GM21619 (cell line): Measurements from ENCODE around the gene BDH1.
"Not testable (repeated sequence)": the region's sequence is repeated elsewhere in the genome, so short reads cannot be mapped to it uniquely, and the experiment has no call there.

ENCODE experiments used
- ATAC-seq: cut with Tn5 transposase; IDR thresholded peaks from one replicate; pipeline ENCODE4 v1.9.1; 2021; ENCODE audit not compliant: unreplicated experiment

BDH1 gene, protein sequence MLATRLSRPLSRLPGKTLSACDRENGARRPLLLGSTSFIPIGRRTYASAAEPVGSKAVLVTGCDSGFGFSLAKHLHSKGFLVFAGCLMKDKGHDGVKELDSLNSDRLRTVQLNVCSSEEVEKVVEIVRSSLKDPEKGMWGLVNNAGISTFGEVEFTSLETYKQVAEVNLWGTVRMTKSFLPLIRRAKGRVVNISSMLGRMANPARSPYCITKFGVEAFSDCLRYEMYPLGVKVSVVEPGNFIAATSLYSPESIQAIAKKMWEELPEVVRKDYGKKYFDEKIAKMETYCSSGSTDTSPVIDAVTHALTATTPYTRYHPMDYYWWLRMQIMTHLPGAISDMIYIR

DNA sequence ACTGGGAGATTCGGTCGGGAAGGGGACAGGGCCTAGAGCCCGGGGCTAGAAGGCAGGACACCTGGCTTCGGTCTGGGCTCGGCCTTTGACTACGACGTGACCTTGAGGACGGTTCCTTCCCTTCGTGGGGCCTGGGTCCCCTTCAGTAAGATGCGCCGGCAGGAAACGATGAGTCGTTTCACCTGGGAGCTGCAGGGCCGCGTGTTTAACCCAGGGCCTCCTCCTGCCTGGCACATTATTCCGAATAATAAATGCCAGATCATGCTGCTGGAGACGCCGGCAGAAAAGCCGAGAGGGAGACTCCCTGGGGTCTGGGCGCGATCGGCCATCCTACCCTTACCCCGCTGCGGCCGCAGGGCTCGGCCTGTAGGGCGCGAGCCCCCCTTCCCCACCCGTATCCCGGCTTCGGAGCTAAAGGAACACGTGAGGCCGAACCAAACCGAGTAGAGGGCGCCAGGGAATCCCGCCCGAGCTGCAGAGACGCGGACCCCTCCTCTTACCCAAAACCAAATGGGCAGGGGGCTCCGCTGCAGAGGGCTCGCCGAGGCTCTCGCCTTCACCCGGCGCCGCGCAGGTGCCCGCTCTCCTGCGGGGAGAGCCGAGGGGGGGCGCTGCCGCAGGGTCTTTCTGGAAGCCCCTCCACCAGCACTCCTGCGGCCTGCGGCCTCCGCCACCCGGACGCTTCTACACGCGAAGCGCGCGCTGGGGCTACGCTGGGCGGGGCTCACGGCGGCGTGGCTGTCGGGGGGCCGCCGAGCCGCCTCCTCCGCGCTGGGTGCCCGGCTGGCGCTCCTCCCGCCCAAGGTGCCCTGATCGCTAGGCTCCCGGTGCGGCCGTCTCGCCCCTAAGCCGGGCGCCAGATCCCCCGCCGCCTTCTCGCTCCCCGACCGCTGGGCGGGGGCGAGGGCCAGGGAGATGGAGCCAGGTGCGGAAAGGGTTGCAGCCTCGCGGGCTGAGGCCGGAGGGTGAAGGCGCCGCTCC, at the start of gene BDH1:
BDH1 (minus strand) TSS at position 688 of the 981 bp plus-strand sequence. CDS start 9,525 bp downstream, outside the sequence.
- peak; percentile 35 for ATAC-seq

DNA sequence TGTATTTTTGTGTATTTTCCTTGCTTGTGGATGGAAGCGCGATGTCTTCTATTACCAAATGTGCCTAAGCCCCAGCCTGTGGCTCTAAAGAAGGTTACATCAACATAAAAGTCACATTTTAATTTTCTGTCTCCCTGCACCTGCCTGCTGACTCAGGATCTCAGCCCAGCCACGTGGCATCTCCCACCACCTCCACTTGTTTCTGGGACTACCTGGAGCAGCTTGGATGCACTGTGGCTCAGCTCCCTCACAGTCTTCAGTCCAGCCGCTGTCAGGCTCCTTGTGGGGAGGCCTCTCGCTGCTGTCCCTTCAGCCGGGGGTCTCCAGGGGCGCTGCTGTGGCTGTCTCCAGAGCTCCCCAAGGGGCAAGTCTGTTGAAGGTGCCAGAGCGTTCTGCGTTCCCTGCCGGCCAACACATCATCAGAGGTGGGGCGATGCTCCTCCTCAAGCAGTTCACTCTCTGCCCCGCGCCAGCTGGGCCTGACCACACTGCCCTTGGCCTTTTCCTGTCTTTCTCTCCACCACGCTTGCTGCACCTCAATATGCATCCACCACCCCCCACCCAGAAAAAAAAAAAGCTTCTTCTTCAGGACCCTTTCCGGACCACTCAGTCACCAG, 47.7 kb upstream of the BDH1 start:
- ATAC-seq = no peak

DNA sequence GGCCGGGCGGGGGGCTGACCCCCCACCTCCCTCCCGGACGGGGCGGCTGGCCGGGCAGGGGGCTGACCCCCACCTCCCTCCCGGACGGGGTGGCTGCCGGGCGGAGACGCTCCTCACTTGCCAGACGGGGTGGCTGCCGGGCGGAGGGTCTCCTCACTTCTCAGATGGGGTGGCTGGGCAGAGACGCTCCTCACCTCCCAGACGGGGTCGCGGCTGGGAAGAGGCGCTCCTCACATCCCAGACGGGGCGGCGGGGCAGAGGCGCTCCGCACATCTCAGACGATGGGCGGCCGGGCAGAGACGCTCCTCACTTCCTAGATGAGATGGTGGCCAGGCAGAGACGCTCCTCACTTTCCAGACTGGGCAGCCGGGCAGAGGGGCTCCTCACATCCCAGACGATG, 46.6 kb upstream of the BDH1 start:
- ATAC-seq = not testable (repeated sequence)

DNA sequence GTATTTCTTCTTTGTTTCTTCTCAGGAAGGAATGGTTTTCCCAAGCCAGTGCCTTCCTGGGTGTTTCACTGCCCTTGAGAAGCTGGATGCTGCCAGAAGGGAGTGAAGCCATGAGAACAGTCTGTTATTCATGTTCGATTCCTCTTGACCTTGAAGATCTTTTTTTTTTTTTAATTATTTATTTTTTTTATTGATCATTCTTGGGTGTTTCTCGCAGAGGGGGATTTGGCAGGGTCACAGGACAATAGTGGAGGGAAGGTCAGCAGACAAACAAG, 45.7 kb upstream of the BDH1 start:
- ATAC-seq = not testable (repeated sequence)

DNA sequence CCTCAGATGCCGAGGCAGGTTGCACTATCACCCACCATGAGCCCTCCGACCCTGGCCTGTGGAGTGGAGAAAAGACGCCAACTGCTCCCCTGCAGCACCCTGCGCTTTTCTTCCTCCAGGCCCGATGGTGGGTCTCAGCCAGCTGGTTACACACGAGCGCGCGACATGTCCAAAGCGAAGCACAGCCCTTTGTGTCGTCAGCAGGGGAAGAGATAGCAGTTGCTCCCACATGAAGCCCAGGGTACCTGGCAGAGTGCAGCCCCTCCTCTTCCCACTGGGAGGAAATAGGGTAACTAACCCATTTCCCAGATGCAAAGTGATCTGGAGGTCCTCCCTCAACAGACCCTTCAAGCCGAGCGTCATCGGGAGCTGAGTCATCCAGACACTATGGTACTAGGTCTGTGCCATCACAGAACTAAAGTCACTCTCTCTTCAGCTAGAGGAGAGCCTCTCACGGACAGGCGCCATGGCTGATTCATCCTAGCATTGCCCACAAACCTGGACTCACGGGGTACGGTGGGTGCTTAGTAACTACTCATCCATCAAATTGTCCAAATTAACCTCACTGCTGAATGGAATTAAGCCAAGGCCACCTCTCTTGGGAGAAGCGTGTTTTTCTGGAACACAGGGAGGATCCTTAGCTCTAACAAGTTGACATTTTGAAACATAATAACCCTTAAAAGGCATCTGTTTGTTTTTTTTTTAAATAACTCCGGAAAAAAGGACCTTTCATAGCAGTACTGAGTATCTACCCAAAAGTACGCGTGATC, 45.2 kb upstream of the BDH1 start:
- ATAC-seq = no peak

DNA sequence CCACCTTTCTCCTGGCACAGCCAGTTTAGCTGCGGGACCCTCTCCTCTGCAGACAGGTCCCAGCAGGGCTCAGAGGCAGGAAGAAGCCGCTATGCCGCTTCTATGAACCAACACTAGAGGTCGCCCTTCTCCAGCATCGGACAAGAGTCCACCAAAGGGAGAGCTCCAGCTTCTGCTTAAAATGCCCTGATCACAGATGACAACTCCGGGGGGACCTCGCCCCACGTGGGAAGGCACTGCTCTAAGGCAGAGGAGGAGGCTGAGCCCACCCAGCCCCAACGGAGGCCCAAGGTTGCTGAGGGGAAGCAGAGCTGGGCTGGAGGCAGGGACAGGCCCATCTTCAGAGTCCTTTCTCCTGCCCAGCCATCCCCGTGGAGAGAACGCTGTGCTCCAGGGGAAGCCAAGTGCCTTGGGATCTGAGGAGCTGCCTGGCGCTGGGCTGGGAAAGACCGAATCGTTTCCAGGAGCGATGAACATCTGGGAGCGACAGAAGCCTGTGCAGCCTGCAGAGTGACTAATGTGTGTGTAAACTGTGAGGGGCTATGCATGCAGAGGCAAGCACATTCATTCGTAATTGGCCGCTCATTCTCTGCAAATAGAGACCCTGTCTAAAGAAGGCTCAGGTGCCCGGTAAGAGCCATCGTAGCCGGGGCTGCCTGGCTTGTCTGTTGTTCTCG, 43.5 kb upstream of the BDH1 start:
- peak; percentile 94 for ATAC-seq

DNA sequence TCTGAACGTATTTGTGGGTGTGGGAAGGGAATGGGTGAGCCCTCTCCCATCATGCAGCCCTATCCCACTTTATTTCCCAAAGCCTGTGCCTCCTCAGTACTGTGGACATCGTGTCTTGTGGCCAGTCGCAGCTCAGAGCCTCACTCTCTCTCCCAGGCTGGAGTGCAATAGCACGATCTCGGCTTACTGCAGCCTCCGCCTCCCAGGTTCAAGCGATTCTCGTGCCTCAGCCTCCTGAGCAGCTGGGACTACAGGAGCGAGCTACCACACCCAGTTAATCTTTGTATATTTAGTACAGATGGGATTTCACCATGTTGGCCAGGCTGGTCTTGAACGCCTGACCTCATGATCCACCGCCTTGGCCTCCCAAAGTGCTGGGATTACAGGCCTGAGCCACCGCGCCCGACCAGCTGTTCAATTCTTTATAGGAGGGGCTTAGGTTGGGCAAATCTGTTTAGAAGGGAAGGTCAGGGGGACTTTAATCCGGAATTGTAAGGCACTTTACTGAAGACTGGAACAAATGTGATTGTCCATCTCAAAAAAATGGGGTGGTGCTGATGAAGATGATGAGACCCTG, 42.7 kb upstream of the BDH1 start:
- ATAC-seq = no peak

DNA sequence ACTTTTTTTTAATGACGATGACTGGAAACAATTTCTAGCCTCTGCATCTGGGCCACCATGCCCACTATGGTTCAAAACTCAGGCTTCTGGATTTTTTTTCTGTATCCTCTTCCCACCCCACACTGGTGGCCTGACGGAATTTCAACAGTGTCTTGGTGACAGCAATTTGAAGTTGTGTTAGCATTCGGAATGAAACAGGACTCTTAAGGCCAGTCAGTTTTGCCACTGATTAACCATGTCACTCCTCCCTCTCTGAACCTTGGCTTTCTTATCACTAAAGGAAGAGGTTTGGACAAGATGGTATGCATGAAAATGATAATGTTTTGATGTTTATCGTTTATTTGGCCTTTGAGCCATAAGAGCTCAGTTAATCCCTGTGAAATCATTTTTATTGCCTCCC, 41.6 kb upstream of the BDH1 start:
- ATAC-seq = no peak

DNA sequence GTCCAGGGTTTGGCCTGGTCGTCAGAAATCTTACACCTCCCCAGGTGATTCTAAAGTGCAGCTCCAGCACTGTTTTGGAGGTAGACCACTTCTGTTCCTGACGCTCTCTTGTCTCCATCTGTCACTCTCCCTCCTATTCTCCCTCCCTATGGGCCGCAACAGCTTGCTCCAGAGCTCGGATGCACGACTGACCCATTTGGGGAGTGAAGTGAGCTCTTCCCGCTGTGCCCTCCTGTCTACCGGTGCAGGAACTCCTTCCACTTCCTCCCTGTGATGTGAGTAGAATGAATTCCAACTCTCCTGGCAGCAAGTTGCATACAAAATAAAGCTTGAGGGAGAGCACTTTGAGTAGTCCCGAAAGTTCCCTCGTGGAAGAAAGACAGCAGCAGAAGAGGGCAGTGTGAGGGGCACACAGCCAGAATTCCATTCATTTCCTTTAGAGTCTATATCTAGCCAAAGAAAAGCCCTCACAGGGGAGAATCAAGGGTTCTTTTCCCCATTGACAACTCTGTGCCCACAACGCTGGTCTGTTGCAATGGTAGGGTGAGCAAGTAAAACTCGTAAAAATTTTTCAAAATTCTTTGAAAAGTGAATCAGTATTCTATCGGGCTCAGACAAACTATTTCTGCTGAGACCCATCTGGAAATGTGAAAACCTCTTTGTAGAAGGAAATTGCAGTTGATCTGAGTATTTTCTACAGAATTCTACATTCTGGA, 39.9 kb upstream of the BDH1 start:
- ATAC-seq = no peak

DNA sequence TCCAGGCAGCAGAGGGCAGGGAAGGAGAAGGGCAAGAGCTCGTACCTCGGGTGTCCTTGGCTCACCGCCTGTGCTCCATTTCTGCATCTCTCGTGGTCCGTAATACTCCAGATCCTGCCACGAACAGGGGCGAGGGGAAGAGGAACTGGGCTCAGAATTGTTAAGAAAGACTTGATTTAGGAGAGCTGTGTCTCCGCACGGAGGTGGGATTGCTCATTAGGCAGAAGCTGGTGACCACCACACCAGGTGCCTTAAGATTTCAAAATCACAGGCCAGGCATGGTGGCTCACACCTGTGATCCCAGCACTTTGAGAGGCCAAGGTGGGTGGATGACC, 37.2 kb upstream of the BDH1 start:
- ATAC-seq = no peak

DNA sequence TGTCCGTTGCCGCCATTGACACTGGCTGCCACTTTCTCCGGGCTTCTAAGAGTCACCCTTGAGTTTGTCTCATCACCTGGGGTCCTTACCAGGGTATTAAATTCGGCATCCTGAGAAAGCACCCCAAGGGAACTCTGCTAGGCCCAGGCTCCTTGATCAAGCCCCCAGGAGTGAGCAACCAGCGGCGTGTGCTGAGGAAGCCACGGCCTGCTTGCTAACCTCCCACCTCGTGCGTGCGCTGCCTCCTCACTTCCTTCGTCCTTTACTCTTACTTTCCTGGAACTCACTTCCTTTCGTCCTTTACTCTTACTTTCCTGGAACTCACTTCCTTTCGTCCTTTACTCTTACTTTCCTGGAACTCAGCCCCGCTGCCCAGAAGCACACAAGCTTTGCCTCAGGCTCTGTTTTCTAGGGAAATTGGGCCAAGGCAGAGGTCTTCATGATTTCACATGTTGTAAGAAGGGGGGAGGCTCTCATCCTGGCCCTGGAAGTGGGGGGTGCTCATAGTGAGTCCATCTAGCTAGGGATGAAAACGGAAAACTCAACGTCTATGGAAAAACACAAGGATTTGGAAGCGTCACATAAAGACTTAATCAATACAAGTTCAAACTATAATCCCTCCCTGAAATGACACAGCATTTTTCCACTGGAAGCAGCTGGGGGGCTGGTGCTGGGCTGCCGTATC, 36.7 kb upstream of the BDH1 start:
- no peak for ATAC-seq

DNA sequence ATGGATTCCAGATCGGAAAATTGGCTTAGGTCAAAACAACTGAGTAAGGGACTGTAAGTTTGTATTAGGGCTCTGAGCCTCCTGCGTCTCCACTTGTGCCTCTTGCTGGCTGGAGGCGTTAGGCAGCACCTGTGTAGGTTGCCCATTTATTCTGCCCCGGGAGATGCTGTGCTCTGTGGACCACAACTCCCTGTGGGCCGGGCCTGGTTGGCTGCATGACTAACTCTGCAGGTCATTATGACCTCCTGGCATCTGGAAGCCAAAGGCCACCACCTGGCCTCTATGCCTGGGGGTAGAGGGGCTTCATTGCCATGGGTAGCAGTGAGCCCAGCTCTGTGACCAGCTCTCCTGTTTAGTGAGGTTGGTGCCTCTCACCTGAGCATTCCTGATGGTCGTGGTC, 36.0 kb upstream of the BDH1 start:
- no peak for ATAC-seq

DNA sequence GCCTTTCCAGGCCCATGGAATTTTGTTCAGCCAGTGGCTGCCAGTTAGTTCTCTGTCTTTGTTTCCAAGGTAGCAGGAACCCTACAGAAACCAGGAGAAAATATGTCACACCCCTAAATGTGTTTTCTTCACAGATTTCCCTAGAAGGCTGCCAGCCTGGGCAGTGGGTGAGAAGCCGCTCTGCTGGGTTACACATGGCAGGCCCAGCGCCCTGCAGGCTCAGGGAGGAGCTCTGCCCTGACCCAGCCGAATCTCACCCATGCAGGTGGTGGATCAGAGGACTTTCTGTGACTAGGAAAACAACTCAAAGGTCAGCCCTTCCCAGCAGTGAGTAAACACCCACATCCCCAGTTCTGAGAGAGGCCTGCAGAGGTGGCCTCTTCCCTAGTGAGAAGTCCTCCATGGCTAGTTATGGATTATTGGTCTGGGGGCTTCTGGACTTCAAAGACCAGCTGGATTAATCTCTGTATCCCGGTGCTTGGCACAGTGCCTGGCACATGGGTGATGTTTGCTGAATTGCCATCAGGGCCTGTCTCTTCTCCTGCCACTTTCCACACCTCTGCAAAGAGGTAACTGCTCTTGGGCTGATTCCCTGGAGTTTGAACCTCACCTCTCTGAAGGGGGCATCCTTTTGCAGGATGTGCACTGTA, 34.7 kb upstream of the BDH1 start:
- ATAC-seq = no peak

DNA sequence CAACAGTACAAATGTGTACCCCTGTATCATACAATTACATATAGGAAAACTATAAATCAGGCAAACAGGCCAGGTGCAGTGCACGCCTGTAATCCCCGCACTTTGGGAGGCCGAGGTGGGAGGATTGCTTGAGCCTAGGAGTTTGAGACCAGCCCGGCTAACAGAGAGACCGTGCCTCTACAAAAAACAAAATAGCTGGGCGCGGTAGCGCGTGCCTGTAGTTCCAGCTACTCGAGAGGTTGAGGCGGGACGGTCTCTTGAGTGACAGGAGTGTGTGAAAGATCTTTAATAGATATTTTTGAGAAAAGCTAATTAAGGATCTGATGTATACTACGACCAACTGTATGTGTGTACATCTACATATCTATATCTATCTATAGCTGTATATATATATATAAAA, 33.8 kb upstream of the BDH1 start:
- ATAC-seq = no peak

DNA sequence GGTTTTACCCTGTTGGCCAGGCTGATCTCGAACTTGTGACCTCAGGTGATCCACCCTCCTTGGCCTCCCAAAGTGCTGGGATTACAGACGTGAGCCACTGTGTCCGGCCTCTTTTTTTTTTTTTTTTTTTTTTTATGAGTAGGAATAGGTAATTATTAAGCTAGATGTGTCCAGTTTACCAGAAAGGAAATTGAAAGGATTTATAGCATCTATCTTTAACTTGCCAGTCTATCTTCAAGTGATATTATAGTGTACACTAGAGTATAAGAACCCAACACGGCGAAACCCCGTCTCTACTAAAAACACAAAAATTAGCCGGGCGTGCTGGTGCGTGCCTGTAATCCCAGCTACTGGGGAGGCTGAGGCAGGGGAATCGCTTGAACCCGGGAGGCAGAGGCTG, 31.0 kb upstream of the BDH1 start:
- ATAC-seq = not testable (repeated sequence)

DNA sequence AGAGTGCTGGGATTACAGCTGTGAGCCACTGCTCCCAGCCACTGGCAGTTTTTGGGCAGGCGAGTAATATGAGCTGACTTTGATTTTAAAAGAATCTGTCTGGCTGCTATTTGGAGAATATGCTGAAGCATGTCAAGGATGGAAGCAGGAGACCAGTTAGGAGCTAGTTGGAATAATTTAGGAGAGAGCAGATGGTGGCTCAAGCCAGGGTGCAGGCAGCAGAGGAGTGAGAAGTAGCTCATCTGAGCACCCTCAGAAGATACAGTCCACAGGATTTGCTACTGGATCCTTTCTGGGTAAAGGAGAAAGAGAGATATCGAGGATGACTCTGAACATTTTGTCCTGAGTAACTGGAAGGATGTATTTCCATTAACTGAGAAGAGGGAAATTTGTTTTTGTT, 30.4 kb upstream of the BDH1 start:
- no peak for ATAC-seq

DNA sequence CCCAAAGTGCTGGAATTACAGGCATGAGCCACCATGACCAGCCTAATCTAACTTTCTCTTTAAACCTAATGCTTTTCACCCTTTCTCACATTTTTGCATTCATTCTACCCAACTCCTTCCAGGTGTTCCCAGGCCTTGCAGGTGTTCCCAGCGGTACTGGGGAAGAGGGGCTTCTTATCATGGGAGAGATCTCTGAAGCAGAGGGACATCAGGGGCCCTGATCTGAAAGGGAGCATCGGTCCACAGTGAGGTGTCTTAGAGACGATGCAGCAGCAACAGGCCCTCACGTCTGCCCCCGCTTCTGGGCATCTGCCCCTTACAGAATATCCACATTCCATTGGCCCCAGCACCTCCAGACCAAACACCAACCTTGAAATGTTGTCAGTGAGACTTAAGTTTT, 29.0 kb upstream of the BDH1 start:
- ATAC-seq = no peak

DNA sequence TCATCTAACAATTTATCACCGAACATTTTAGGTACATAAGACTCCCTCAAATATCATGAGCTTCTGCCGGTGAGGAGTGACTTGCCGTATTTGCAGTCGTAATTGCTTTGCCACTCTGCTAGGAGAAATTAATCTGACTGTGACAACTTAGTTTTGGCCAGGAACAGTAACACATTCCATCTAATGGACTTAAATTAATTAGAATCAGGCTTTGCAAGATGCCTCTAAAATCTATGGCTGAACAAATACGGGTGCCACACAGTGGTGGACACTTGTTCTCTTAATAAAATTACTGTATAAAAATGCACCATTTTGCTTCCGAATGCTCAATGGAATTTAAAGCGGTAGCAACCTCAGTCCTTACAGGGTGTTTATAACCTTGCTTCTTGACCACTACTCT, 27.6 kb upstream of the BDH1 start:
- ATAC-seq = no peak

DNA sequence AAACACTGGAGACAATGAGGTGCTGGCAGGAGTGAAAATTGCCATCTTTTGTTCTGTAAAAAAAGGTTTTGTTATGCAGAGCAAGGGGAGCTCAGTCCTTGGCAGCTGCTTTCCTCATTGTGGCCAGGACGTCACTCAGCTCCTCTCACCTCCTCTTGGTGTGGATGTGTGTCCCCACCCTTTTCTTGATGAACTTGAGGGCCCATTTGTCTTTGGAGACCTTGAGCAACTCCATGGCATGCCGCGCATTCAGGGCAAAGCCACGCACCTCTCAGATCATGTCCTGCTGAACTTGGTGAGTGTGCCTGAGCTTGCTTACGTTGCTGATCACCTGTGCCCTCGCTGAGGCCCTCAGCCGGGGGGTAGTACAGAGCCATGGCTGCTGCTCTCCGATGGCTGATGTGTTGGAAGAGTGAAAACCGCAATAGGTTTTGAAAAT, 24.5 kb upstream of the BDH1 start:
- no peak for ATAC-seq
